AG04450 (cell line): Measurements from ENCODE around the gene STARD9. TPM values are rescaled to one million over a fixed set of nuclear protein-coding genes. Genes with fewer than 3 reads are reported as not detected.
"Not testable (repeated sequence)": the region's sequence is repeated elsewhere in the genome, so short reads cannot be mapped to it uniquely, and the experiment has no call there.

Source experiments
- CTCF ChIA-PET: fragments of 300-600, 350-600 bp; formaldehyde crosslinking; extraction: SDS; loops from one replicate; lab custom pipeline; 2022; ENCODE audit warnings: antibody characterized with exemption, inconsistent platforms; lab: Charles Lee
- POLR2A ChIA-PET: fragments of 350-600 bp; formaldehyde crosslinking; extraction: SDS; loops from one replicate; lab custom pipeline; 2021; ENCODE audit warnings: antibody characterized with exemption, inconsistent platforms; lab: Yijun Ruan, JAX
- DNase-seq: peaks from one replicate; pipeline ENCODE4 v3.0.0-alpha.2; 2011; ENCODE audit warnings: low read depth, low spot score
- H3K27ac ChIP-seq: one replicate; pipeline ENCODE4 v1.5.1; 2012; ENCODE audit warnings: low read depth, low read length, control low read depth
- H3K27me3 ChIP-seq: one replicate; pipeline ENCODE4 v1.6.0; 2012; ENCODE audit warnings: low read length; ENCODE audit not compliant: control insufficient read depth, insufficient read depth
- H3K4me3 ChIP-seq: 2 replicates; pipeline ENCODE4 v1.5.1; 2011; ENCODE audit warnings: mild to moderate bottlenecking, low read depth, low read length, control low read depth
- H3K9me3 ChIP-seq: 2 replicates; pipeline ENCODE4 v1.5.1; 2012; ENCODE audit warnings: low read length; ENCODE audit not compliant: control insufficient read depth, insufficient read depth
- polyA plus RNA-seq: library from polyadenylated mRNA; depleted of rRNA; stranded (reverse); fragments of >200 nt; gene quantifications from 2 replicates; pipeline ENCODE4 v1.2.3, GENCODE V29; 2011
- TF ChIP-seq, protein P1 (sequence below): IDR thresholded peaks from 2 replicates; pipeline ENCODE4 v1.5.1; 2011; ENCODE audit warnings: low read depth, low read length, control low read depth, inconsistent platforms

The STARD9 gene
- polyA plus RNA-seq, 1 experiment, result 2.2 TPM

GRCh38 chr15:42553554-42553953, 21.9 kb upstream of the STARD9 start:
- Histone ChIP-seq H3K9me3 (no peaks in the 10 kb centered on the region), H3K27ac (no peak overlapping the region), H3K4me3 (no peak overlapping the region), H3K27me3 (no peaks in the 10 kb centered on the region)
- TF ChIP-seq, protein P1, sequence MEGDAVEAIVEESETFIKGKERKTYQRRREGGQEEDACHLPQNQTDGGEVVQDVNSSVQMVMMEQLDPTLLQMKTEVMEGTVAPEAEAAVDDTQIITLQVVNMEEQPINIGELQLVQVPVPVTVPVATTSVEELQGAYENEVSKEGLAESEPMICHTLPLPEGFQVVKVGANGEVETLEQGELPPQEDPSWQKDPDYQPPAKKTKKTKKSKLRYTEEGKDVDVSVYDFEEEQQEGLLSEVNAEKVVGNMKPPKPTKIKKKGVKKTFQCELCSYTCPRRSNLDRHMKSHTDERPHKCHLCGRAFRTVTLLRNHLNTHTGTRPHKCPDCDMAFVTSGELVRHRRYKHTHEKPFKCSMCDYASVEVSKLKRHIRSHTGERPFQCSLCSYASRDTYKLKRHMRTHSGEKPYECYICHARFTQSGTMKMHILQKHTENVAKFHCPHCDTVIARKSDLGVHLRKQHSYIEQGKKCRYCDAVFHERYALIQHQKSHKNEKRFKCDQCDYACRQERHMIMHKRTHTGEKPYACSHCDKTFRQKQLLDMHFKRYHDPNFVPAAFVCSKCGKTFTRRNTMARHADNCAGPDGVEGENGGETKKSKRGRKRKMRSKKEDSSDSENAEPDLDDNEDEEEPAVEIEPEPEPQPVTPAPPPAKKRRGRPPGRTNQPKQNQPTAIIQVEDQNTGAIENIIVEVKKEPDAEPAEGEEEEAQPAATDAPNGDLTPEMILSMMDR, result no peak
- POLR2A ChIA-PET, result no interaction called here
- no peak for DNase-seq
- CTCF ChIA-PET, result no interaction called here

DNA sequence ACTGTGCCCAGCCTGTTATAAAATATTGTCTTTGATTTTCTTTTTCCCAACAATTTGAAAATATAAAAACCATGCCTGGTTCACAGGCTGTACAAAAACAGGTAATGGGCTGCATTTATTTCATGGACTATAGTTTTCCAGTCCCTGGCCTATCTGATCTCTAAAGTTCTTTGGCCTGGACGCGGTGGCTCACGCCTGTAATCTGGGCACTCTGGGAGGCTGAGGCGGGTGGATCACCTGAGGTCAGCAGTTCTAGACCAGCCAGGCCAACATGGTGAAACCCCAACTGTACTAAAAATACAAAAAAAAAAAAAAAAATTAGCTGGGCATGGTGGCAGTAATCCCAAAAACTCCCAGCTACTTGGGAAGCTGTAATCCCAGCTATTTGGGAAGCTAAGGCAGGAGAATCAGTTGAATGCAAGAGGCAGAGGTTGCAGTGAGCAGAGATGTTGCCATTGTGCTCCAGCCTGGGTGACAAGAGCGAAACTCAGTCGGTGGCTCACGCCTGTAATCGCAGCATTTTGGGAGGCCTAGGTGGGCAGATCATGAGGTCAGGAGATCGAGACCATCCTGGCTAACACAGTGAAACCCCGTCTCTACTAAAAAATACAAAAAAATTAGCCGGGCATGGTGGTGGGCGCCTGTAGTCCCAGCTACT, 18.7 kb upstream of the STARD9 start:
- POLR2A ChIA-PET, H3K27me3 ChIP-seq, H3K27ac ChIP-seq, H3K4me3 ChIP-seq, DNase-seq, H3K9me3 ChIP-seq, CTCF ChIA-PET: not testable (repeated sequence)

GRCh38 chr15:42558739-42559138, 16.7 kb upstream of the STARD9 start:
- CTCF ChIA-PET, result no interaction called here
- POLR2A ChIA-PET, result no interaction called here
- no peak overlapping the region for H3K4me3 ChIP-seq
- H3K9me3 ChIP-seq, result no peaks in the 10 kb centered on the region
- H3K27ac ChIP-seq, result no peak overlapping the region
- TF ChIP-seq, protein P1, result no peak
- DNase-seq, result no peak
- H3K27me3 ChIP-seq, result no peaks in the 10 kb centered on the region

DNA sequence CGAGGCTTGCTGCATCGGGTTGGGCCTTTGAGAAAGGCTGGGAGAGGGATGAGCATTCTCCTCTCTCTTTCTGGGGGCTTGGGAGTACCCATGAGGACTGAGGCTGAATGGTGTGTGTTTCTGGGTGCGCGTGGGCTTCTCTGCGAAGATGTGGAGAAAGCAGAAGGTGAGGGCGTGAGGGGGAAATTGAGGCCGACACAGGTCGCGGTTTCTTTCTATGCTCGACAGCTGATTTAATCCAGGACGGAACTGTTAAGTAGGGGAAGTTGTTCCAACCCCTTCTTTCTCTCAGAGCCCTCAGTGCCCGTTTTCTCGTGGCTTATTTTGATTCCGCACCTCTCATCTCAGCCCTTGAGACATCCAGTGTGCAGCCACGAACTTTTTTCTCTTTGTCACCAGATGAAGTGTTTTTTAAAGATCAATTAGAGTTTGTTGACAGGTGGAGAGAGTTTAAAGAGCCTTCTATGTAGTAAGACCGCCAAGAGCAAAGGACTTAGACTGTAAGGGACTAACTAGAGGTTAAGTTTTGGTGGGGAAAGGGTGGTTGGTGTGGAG, 711 bp downstream of the STARD9 start:
- H3K4me3 ChIP-seq, result peak overlapping the region; percentile 84
- H3K9me3 ChIP-seq, result no peaks in the 10 kb centered on the region; the same call in 1 of the 2 replicates
- CTCF ChIA-PET, result no interaction called here
- TF ChIP-seq, protein P1, result no peak
- POLR2A ChIA-PET, result interaction anchor here (0.9 to 1.7 kb wide), 3 partner anchors 15 to 81 kb away, joined by 3 to 5 read pairs (median 5); partner anchors contain the start of gene SNAP23
- DNase-seq, result no peak
- no peak overlapping the region for H3K27ac ChIP-seq
- H3K27me3 ChIP-seq, result no peaks in the 10 kb centered on the region

- Histone ChIP-seq H3K9me3 (no peaks in the 10 kb centered on the region; the same call in 1 of the 2 replicates), H3K27me3 (no peaks in the 10 kb centered on the region), H3K27ac (no peak overlapping the region), H3K4me3 (no peak overlapping the region; the same call in 1 of the 2 replicates)
- ChIA-PET CTCF (no interaction called here), POLR2A (no interaction called here)
- TF ChIP-seq, protein P1, result no peak
- no peak for DNase-seq
Observed at GRCh38 chr15:42576776-42577175, 1.4 kb downstream of the STARD9 start.
